ENCODE results near the gene UBE4A. TPM values are rescaled to one million over a fixed set of nuclear protein-coding genes. Genes with fewer than 3 reads are reported as not detected.
A peak's percentile ranks its signal among the peaks of the same experiment; 100 is the strongest.

UBE4A gene
- total and polyA plus RNA-seq, 2 donors (not counting 3 experiments of a cell fraction or from before 2014, with no cell fraction given): 13.3 to 40.2 TPM

DNA sequence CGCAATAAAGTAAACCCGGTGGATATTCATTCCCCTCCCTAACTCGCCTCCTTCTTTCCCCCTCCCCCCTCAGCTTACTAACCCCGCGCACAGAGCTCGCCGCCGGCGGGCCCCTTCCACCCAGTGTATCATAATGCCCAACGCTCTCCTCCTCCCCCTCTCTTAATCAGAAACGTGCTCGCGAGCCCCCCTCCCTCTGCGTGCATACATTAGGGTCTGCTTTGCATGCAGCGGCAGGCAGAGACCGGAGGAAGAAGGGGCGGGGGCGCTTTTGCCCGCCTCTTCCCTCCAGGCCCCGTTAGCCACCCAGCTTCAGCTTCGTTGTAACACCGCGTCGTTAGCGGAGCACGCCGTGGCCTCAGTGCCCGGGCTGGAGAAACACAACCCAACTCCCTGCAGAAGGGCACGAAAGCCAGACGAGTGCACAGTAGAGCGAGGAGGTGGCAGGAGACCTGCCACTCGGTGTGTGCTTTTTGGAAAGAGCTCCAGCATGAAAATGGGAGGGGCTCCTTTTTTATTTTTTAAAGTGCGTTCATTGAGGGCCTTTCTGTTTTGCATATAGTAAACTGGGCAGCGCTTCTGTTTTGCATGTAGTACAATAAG is 76.0 kb downstream of the UBE4A start:
- dilution Hi-C loops (cut with MboI; ENCODE audit: extremely low pct_ligation_motif_present, low sequenced_read_pairs): no loop called here
- H3K4me1 ChIP-seq (ENCODE audit: control insufficient read depth, extremely low read depth, insufficient read depth, low read length): peaks cover 29% of the 10 kb centered on the region
- no TSS peak for BruUV-seq (replicated peaks)

More for the DNA sequence above, 76.0 kb downstream of the UBE4A start:
- Histone ChIP-seq H3K4me3 (replicated peaks in 1 of 3; ENCODE audit: insufficient read depth in 1 of 3, low read depth in 1 of 3, low read length in 3 of 3) (peak overlapping the region; percentile 43 to 61 (median 51)), H3K27me3 (ENCODE audit: control insufficient read depth in 2 of 2, insufficient read depth in 2 of 2, low read length in 2 of 2) (no peaks in the 10 kb centered on the region), H3K27ac (ENCODE audit: insufficient read depth, low read depth, low read length) (no peak overlapping the region), H3K9ac (replicated peaks; ENCODE audit: extremely low read depth, insufficient read depth, low read length) (no peak overlapping the region), H3K4me2 (ENCODE audit: insufficient read depth, low read length) (peak overlapping the region; percentile 83), H3K9me3 (replicated peaks; ENCODE audit: control insufficient read depth, insufficient read depth, low read length) (no peaks in the 10 kb centered on the region), H3K36me3 (ENCODE audit: control insufficient read depth in 2 of 2, extremely low read depth in 1 of 2, insufficient read depth in 2 of 2, low read length in 2 of 2) (no peaks in the 10 kb centered on the region), H4K20me1 (replicated peaks; ENCODE audit: control insufficient read depth, extremely low read depth, insufficient read depth, low read length) (peaks cover 12% of the 10 kb centered on the region), H3K79me2 (ENCODE audit: control insufficient read depth, insufficient read depth, low read length) (peaks cover 38% of the 10 kb centered on the region), H3K9me1 (replicated peaks; ENCODE audit: control insufficient read depth, extremely low read depth, insufficient read depth, low read length) (no peaks in the 10 kb centered on the region), H2AFZ (ENCODE audit: low read depth, low read length) (peak overlapping the region; percentile 81)
- intact Hi-C loops (cut with micrococcal nuclease): loop anchor here (1.0 to 5.0 kb wide), 2 partner anchors 34 to 132 kb away; partner anchors contain the start of genes ATP5MG and IFT46
- ChIA-PET CTCF (interaction anchor here (0.8 to 2.4 kb wide), 8 partner anchors 8 to 53 kb away, joined by 3 to 9 read pairs (median 4); no protein-coding TSS in a partner anchor), POLR2A (interaction anchor here (0.6 to 0.9 kb wide), 2 partner anchors 33 to 63 kb away, joined by 3 read pairs; no protein-coding TSS in a partner anchor)
- TF ChIP-seq POLR2AphosphoS5 (IDR thresholded peaks at IDR 0.05; ENCODE audit: insufficient read depth, low read depth, low read length) (no peak), POLR2A (IDR thresholded peaks at IDR 0.05; ENCODE audit: low read depth, low read length) (no peak), JUN (IDR thresholded peaks at IDR 0.05; ENCODE audit: borderline replicate concordance, insufficient read depth, insufficient read length, low read depth) (no peak), GATA2 (IDR thresholded peaks at IDR 0.05; ENCODE audit: insufficient read depth, insufficient read length, low read depth, low read length) (no peak), EZH2 (IDR thresholded peaks at IDR 0.05; ENCODE audit: borderline replicate concordance, low read depth, low read length, severe bottlenecking) (no peak), MYC (IDR thresholded peaks at IDR 0.05; ENCODE audit: low read depth, low read length) (no peak), FOS (IDR thresholded peaks at IDR 0.05; ENCODE audit: borderline replicate concordance, insufficient read depth, low read length) (no peak)
- TF ChIP-seq, protein P1, sequence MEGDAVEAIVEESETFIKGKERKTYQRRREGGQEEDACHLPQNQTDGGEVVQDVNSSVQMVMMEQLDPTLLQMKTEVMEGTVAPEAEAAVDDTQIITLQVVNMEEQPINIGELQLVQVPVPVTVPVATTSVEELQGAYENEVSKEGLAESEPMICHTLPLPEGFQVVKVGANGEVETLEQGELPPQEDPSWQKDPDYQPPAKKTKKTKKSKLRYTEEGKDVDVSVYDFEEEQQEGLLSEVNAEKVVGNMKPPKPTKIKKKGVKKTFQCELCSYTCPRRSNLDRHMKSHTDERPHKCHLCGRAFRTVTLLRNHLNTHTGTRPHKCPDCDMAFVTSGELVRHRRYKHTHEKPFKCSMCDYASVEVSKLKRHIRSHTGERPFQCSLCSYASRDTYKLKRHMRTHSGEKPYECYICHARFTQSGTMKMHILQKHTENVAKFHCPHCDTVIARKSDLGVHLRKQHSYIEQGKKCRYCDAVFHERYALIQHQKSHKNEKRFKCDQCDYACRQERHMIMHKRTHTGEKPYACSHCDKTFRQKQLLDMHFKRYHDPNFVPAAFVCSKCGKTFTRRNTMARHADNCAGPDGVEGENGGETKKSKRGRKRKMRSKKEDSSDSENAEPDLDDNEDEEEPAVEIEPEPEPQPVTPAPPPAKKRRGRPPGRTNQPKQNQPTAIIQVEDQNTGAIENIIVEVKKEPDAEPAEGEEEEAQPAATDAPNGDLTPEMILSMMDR (IDR thresholded peaks at IDR 0.05; ENCODE audit: extremely low read depth in 1 of 2, insufficient read depth in 1 of 2, low read depth in 1 of 2, low read length in 2 of 2): no peak
- TF ChIP-seq, protein P2, sequence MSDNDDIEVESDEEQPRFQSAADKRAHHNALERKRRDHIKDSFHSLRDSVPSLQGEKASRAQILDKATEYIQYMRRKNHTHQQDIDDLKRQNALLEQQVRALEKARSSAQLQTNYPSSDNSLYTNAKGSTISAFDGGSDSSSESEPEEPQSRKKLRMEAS (IDR thresholded peaks at IDR 0.05; ENCODE audit: insufficient read depth, insufficient read length): no peak
- DNase-seq (ENCODE audit: low read depth, low spot score) (peak; percentile 76), FAIRE-seq (peak; percentile 73)

Measured in endothelial cell of umbilical vein (primary cell).